ENCODE results near the gene RAD51B. TPM values are rescaled to one million over a fixed set of nuclear protein-coding genes. Genes with fewer than 3 reads are reported as not detected.

The RAD51B gene
- total RNA-seq, 2 donors from 2014 or later = 9.3 to 12.1 TPM

- no peak for TF ChIP-seq CTCF (IDR thresholded peaks at IDR 0.05)
- Histone ChIP-seq H3K4me3 (no peak overlapping the region), H3K27ac (no peak overlapping the region), H3K9me3 (no peaks in the 10 kb centered on the region), H3K27me3 (replicated peaks; ENCODE audit: insufficient read depth) (no peaks in the 10 kb centered on the region), H3K4me1 (ENCODE audit: control insufficient read depth in 1 of 2, low read depth in 2 of 2) (peaks cover 13 to 20% of the 10 kb centered on the region in 2 donors), H3K36me3 (no peaks in the 10 kb centered on the region)
- no peak for ATAC-seq (ENCODE audit: insufficient number of reproducible peaks, low FRiP score, low read depth)
- DNase-seq (ENCODE audit: low spot score) = no peak
Measured at GRCh38 chr14:68446243-68447040, 626.9 kb downstream of the RAD51B start.

- H3K27me3 ChIP-seq (replicated peaks; ENCODE audit: insufficient read depth) = no peaks in the 10 kb centered on the region
- no peaks in the 10 kb centered on the region for H3K9me3 ChIP-seq
- DNase-seq (ENCODE audit: low spot score) (no peak), ATAC-seq (ENCODE audit: insufficient number of reproducible peaks, low FRiP score, low read depth) (no peak)
- no peaks in the 10 kb centered on the region for H3K36me3 ChIP-seq
- H3K4me3 ChIP-seq = no peak overlapping the region
- peaks cover 16 to 26% of the 10 kb centered on the region in 2 donors for H3K4me1 ChIP-seq (ENCODE audit: control insufficient read depth in 1 of 2, low read depth in 2 of 2)
- TF ChIP-seq CTCF (IDR thresholded peaks at IDR 0.05) = no peak
- H3K27ac ChIP-seq = no peak overlapping the region
Measured at GRCh38 chr14:68447581-68448251, 628.1 kb downstream of the RAD51B start.

GRCh38 chr14:68448252-68448902, 628.8 kb downstream of the RAD51B start:
- DNase-seq (ENCODE audit: low spot score) (no peak), ATAC-seq (ENCODE audit: insufficient number of reproducible peaks, low FRiP score, low read depth) (no peak)
- Histone ChIP-seq H3K27ac (no peak overlapping the region), H3K9me3 (no peaks in the 10 kb centered on the region), H3K36me3 (no peaks in the 10 kb centered on the region), H3K4me3 (no peak overlapping the region), H3K4me1 (ENCODE audit: control insufficient read depth in 1 of 2, low read depth in 2 of 2) (peaks cover 16 to 26% of the 10 kb centered on the region in 2 donors), H3K27me3 (replicated peaks; ENCODE audit: insufficient read depth) (no peaks in the 10 kb centered on the region)
- TF ChIP-seq CTCF (IDR thresholded peaks at IDR 0.05) = no peak

- Histone ChIP-seq H3K4me1 (ENCODE audit: control insufficient read depth in 1 of 2, low read depth in 2 of 2) (peaks cover 13 to 21% of the 10 kb centered on the region in 2 donors), H3K27ac (no peak overlapping the region), H3K4me3 (no peak overlapping the region), H3K9me3 (peaks cover 3% of the 10 kb centered on the region), H3K27me3 (replicated peaks; ENCODE audit: insufficient read depth) (no peaks in the 10 kb centered on the region), H3K36me3 (no peaks in the 10 kb centered on the region)
- ATAC-seq (ENCODE audit: insufficient number of reproducible peaks, low FRiP score, low read depth) (no peak), DNase-seq (ENCODE audit: low spot score) (no peak)
- TF ChIP-seq CTCF (IDR thresholded peaks at IDR 0.05) = no peak
Measured at GRCh38 chr14:68449561-68450181, 630.1 kb downstream of the RAD51B start.

All from thoracic aorta (tissue), 2 donors.